ENCODE measurements around the gene MINDY4.

MINDY4 gene

DNA sequence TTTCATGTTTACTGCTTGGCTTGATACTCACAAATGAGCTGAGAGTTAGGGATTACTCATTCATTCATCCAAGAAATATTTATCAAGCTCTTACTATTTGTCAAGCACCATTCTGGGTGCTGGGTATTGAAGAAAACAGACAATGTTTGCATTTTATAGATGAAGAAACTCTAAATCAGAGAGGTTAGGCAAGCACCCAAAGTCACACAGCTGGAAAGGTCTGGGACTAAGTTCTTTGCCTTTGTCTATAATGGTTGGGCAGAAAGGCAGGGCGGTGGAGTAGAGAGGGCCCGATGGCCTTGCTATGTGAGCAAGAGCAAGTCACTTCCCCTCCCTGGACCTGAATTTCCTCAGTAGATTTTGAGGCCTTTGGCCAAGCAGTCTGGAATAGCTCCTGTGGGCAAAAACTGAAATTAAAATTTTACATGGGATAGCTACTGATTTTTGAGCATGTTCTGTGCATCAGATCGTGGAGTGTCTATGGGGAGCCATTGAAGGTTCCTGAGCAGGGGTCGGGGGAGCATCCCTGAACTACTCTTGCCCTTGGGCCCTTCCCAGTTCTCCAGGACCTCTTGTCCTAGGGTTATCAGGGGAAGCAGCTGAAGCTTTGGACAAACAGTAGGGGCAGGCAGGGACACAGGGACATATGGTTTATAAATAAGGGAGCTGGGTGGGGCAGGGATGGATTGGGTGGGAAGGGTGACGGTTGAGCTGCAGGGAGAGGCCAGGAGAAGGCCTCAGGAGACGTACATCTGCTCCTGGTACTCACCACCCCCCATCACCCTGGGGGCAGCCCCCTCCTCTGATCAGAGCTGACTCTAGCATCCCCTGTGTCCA, 163.7 kb downstream of the MINDY4 start:
- FAIRE-seq, result no peak

DNA sequence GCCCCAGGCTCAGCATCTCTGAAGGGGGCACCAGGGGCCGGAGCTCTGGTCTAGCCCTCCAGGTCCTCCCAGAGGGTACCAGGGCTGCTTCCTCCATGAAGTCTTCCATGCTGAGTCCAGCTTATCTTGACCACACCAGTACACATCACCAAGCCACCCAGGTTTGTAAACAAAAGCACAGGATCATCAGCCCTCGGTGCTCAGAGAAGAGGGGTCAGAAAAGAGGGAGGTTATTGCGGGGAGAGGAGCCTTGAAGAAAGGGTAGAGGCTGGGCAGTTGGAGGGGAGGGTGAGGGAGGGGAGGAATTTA, 164.3 kb downstream of the MINDY4 start:
- FAIRE-seq, result no peak

DNA sequence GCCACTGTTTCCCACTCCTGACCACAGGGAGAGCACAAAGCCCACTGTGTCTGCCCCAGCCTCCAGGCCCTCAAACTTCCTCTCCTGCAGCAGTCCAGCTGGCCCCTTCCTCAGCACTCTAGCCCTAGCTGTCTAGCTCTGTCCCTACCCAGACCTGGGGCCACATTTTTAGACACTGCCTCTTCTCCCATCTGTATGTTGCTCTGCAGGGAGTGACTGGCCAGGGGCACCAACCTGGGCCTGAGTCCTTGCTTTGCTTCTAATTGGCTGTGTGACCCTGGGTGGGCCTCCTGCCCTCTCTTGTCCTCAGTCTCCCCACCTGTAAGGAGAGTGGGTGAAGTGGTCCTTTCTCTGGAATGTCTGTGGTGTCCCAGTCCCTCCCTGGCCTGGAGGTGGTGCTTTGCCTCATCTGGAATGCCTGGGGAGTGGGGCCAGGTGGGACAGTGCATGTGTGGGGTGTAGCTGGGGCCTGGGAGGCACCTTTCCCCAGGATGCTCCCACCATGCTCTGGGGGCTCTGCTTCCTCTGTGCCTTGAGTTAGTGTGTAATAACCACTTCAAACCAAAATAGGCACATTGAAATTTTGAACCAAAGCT, 165.5 kb downstream of the MINDY4 start:
- no peak for FAIRE-seq

GRCh38 chr7:30937416-30937815, 166.2 kb downstream of the MINDY4 start:
- FAIRE-seq, result no peak

GRCh38 chr7:30938435-30939316, 167.5 kb downstream of the MINDY4 start:
- no peak for FAIRE-seq

DNA sequence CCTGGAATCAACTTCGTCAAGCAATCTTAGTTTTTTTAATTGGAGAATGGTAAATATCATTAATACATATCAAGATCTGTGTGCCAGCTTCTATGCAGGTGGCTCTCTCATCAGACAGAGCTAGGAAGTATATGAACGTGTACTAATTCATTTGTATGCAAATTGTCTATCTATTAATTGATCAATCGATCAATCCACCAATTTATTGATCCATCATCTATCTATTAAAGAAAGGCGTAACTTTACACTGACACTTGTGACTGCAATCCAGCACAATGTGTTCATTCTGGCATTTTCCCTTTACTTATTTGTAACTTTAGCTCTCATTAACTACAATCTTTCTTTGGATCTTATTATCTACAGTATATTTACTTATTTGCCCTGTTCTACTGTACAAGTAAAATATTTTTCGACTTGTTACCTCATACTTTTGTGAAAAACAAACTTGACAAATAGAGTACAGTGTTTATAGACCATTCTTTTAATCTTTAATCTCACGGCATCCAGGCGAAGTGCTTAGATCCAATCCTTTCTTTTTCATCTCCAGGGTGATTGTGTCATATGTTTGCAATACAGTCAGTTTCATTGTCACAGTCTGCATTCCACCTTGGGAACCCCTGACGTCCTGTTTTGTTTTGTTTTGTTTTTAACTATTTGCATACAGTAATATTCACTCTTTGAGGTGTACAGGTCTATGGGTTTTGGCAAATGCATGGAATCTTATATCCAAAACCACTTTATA, 170.5 kb downstream of the MINDY4 start:
- FAIRE-seq, result no peak
